KOPT-K1 (cell line): ENCODE results near the gene CEBPB.
A peak's percentile ranks its signal among the peaks of the same experiment; 100 is the strongest.

ENCODE experiments used
- H3K27ac ChIP-seq: fragments of 200-600 bp; sonication (generic); 2 replicates; pipeline ENCODE4 v1.5.1; 2016; ENCODE audit warnings: antibody characterized with exemption, mild to moderate bottlenecking, low read depth, low read length; ENCODE audit not compliant: poor library complexity, severe bottlenecking
- H3K36me3 ChIP-seq: fragments of 200-600 bp; sonication (generic); 2 replicates; pipeline ENCODE4 v1.5.1; 2017; ENCODE audit warnings: antibody characterized with exemption, mild to moderate bottlenecking, low read length, moderate library complexity; ENCODE audit not compliant: insufficient read depth
- H3K9me3 ChIP-seq: fragments of 200-600 bp; sonication (generic); 2 replicates; pipeline ENCODE4 v1.5.1; 2017; ENCODE audit warnings: antibody characterized with exemption, low read length, mild to moderate bottlenecking; ENCODE audit not compliant: insufficient read depth, poor library complexity, severe bottlenecking

The CEBPB gene

DNA sequence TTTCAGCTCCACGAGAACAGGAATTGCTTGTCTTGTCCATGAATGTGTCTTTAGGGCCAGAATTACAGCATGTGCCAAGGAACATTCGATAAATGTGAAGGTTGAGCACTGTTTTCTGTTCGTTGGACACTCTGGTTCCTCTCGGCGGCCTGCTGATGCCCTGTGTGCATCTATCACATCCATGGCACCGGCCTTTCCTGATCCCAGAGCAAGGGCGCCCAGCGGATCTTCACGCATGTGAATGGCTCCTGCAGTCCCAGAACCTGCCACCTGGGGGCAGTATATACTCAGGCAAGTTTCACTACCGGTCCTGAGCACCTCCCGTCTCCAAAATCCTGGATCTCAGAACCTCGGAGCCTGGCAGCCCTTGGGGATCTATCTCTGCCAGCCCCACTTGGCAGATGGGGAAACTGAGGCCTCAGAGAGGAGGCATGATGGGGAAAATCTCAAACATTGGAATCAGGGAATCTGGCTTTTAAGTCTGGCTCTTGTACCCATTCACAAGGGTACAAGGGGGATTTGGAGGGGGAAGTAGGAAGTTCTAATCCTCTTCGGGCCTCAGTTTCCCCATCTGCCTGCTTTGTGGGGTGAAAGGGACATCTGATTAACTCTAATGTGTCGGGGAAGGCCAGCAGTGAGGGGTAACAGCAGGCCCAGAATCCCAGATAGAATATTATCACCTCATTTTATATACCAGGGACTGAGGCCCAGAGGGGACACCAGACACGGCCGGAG is 4.3 kb upstream of the CEBPB start:
- Histone ChIP-seq H3K27ac (no peak overlapping the region), H3K36me3 (no peaks in the 10 kb centered on the region), H3K9me3 (no peaks in the 10 kb centered on the region)

DNA sequence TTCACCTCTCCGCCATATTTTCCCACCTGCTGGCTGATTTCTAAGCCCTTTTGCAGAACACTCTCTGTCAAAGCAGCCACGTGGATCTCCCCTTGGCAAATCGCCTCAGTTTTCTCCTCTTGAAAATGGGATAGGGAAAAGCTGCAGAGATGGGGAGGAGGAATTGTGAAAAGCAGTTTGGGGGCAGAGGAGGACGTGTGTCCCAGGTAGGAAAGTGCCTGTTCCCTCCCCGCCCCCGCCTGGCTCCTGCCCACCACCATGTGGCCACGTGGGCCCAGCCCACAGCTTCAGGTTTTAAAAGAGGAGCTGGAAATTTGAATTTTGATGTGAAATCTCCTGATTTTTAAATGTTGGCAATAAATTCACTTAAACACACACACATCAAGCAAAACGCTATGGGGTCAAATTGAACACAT is 3.6 kb upstream of the CEBPB start:
- no peak overlapping the region for H3K27ac ChIP-seq
- H3K9me3 ChIP-seq = no peaks in the 10 kb centered on the region
- no peaks in the 10 kb centered on the region for H3K36me3 ChIP-seq

DNA sequence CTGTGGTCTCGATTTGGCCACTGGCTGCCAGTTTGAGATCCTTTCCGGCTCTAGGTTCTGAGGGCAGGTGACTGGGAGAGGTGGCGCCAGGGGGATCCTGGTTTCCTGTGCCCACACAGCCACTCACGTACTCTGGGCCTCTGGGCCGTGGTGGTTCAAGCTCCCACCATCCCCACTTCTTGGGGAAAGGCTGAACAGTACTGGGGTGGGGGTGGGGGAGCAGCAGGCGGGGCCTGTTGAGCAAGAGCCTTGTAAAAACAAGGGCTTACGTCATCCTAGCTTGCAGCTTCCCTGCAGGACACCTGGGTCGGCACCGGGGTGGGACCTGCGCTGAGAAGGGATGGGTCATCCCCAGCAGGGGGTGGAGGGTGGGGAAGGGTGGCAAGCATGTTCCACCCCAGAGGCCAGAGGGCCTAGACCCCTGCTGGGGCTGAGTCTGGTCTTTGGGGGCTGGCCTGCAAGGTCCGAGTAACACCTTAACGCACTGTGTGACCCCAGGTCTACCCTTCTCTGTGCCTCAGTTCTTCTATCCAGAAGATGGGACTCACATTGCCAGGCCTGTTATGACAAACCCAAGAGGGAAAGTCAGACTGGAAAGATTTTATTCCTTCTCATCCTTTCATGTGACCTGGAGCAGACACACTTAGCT is 3.1 kb upstream of the CEBPB start:
- Histone ChIP-seq H3K27ac (no peak overlapping the region), H3K36me3 (no peaks in the 10 kb centered on the region), H3K9me3 (no peaks in the 10 kb centered on the region)

DNA sequence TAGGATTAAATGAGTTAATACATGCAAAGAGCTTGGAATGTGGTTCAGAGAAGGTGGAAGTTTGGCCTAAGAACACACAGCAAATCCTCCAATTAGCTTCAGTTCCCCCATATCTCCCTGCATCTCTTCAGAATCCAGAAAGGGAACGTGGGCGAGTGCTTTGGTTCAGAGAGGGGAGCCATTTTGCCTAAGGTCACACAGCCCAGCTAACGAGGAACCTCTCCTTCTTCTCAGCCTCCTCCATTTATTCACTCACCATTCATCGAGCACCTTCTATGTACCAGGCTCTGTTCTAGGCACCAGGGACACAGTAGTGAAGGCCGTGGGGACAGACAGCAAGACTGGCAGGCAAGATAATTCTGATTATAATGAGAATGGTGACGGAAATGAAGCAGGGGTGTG is 2.3 kb upstream of the CEBPB start:
- Histone ChIP-seq H3K27ac (no peak overlapping the region), H3K9me3 (no peaks in the 10 kb centered on the region), H3K36me3 (no peaks in the 10 kb centered on the region)

DNA sequence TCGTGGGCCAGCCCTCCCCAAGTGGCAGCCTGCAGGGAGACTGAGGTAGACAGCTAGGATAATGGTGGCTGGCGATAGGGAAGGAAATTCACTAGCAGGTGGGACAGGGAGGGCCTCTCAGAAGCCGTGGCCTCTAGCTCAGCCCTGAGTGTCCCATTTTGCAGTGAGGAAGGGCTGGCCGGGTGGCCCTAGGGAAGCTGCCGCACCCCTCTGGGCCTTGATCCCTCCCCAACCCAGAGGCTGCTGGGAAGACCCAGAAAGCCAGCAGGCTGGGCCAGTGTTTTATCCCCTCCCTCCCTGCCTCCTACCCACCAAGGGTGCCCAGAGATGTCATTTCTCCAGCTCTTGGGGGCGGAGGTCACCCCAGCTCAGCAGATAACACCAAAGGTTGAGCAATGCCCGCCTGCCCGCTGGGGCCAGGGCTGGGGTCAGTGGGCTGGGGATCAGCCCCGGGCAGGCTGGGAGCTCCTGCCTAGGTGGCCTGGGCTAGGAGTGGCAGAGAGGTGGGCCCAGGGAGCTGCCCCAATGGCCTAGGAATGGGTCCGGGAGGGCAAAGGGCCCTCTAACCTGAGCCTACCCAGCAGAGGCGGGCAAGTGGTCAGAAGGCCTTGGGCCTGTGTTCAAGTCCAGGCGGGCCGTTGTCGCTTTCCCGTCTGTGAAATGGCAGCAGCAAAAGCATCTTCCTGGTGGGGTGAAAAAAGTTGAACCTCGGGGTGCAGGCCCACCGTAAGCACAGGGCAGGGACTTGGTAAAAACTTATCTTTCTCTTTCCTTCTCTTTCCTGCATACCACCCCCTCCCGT is 1.6 kb upstream of the CEBPB start:
- H3K9me3 ChIP-seq = no peaks in the 10 kb centered on the region
- no peak overlapping the region for H3K27ac ChIP-seq
- no peaks in the 10 kb centered on the region for H3K36me3 ChIP-seq

DNA sequence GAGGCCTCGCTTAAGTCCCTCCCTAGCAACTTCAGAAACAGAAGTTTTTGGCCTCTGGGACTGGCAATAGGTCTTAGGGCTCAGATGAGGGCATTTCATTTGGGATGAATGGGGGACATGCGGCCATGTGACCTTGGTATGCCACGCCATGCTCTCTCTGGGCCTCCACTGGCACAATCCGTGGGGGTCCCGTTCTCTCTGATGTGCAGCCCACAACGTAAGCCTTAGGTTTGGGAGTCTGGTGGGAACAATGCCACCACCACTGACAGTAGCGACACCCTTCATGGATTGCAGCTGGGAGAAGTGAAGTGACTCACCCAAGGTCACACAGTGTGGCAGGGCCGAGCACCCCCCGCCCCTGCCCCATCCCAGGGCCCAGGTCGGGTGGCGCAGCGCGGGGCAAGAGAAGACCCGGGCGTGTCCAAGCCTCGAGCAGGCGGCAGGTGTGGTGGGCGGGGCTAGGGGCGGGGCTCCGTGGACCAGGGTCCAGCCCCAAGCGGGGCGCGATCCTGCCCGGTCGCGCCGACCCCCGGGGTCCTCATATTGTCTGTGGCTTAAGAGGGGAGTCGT is 864 bp upstream of the CEBPB start:
- Histone ChIP-seq H3K36me3 (no peaks in the 10 kb centered on the region), H3K27ac (no peak overlapping the region), H3K9me3 (no peaks in the 10 kb centered on the region)

DNA sequence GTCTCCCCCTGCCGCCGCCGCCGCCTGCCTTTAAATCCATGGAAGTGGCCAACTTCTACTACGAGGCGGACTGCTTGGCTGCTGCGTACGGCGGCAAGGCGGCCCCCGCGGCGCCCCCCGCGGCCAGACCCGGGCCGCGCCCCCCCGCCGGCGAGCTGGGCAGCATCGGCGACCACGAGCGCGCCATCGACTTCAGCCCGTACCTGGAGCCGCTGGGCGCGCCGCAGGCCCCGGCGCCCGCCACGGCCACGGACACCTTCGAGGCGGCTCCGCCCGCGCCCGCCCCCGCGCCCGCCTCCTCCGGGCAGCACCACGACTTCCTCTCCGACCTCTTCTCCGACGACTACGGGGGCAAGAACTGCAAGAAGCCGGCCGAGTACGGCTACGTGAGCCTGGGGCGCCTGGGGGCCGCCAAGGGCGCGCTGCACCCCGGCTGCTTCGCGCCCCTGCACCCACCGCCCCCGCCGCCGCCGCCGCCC is 474 bp downstream of the CEBPB start:
- Histone ChIP-seq H3K36me3 (no peaks in the 10 kb centered on the region), H3K27ac (peak overlapping the region; percentile 62), H3K9me3 (no peaks in the 10 kb centered on the region)

DNA sequence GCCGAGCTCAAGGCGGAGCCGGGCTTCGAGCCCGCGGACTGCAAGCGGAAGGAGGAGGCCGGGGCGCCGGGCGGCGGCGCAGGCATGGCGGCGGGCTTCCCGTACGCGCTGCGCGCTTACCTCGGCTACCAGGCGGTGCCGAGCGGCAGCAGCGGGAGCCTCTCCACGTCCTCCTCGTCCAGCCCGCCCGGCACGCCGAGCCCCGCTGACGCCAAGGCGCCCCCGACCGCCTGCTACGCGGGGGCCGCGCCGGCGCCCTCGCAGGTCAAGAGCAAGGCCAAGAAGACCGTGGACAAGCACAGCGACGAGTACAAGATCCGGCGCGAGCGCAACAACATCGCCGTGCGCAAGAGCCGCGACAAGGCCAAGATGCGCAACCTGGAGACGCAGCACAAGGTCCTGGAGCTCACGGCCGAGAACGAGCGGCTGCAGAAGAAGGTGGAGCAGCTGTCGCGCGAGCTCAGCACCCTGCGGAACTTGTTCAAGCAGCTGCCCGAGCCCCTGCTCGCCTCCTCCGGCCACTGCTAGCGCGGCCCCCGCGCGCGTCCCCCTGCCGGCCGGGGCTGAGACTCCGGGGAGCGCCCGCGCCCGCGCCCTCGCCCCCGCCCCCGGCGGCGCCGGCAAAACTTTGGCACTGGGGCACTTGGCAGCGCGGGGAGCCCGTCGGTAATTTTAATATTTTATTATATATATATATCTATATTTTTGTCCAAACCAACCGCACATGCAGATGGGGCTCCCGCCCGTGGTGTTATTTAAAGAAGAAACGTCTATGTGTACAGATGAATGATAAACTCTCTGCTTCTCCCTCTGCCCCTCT is 1.1 kb downstream of the CEBPB start:
- H3K36me3 ChIP-seq = no peaks in the 10 kb centered on the region
- no peaks in the 10 kb centered on the region for H3K9me3 ChIP-seq
- peak overlapping the region; percentile 62 for H3K27ac ChIP-seq

DNA sequence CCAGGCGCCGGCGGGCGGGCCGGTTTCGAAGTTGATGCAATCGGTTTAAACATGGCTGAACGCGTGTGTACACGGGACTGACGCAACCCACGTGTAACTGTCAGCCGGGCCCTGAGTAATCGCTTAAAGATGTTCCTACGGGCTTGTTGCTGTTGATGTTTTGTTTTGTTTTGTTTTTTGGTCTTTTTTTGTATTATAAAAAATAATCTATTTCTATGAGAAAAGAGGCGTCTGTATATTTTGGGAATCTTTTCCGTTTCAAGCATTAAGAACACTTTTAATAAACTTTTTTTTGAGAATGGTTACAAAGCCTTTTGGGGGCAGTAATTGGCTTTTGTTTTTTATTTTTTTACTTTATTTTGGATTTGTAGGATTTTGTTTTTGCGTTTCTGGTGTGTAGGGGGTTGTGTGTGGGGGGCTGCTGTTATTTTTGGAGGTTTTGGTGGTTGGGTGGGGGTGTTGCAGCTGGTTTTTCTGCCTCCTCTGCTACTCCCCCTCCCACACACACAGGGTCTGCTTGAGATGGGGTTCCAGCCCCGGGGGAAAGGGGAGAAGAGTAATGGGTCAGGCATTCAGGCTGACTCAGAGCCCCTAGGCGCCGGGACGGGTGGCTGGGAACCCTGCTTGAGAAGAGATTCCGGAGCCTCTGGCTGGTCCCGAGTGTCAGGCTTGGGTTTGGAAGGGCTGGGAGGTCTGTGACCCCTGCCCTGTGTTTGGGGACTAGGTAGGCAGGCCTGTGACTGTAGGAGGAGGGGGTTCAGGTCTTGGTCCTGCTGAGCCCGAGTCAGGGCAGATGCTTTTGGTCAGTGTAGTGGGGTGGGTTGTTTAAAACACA is 2.0 kb downstream of the CEBPB start:
- H3K9me3 ChIP-seq = no peaks in the 10 kb centered on the region
- H3K36me3 ChIP-seq = no peaks in the 10 kb centered on the region
- peak overlapping the region; percentile 62 for H3K27ac ChIP-seq

DNA sequence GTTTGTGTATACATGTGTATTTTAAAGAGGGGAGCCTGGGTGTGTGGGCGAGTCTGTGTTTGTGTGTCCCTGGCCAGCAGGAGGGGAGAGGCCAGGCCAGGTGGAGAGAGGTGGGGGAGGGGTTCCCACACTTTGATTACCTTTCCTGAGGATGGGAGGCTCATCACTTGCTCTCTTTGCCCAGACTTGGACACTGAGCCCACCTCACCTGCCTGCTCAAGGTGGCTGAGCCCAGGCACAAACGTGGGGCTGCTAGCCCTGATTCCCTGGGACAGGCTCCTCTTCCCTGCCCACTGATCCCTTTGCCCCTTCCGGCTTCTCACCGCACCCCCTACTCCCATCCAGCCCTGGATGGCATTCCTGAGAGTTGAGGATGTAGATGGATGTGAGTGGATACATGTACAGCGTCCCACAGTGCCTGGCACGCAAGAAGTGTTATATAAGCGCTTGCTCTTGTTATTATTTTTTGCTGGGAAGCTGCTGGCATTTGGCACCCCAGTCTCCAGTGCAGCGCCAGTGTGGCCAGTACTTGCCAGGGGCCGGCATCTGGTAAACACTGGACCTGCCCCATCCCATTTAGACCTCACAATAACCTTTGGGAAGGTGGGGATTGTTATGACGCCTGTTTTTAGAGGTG is 2.7 kb downstream of the CEBPB start:
- Histone ChIP-seq H3K36me3 (no peaks in the 10 kb centered on the region), H3K27ac (no peak overlapping the region)

DNA sequence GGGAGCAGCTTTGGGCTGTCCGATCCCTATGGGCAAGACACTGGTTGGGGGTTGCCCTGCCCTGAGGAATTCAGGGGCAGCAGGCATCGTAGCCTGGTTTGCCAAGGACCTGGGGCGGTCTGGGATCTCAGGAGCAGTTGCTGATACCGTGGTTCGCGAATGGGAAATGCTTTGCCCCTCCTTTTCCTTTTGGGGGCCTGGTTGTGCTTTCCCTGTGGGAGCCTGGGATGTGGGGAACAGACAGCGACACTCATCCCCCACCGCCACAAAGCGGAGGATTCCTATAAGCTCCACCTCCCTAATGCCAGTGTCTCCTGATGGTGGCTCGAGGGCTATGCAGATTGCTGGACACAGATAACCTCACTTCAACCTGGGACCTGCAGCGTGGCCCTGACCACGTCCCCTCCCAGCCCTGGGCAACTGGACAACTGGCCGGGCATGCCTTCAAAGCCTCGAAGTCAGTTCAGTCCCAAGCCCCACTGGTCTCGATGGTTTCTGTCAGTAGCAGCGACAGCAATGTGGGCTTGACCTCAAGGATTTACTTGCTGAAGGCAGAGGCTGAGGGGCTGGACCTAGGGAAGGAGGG is 3.3 kb downstream of the CEBPB start:
- H3K27ac ChIP-seq = no peak overlapping the region

More for the DNA sequence above, 2.7 kb downstream of the CEBPB start:
- no peaks in the 10 kb centered on the region for H3K9me3 ChIP-seq

DNA sequence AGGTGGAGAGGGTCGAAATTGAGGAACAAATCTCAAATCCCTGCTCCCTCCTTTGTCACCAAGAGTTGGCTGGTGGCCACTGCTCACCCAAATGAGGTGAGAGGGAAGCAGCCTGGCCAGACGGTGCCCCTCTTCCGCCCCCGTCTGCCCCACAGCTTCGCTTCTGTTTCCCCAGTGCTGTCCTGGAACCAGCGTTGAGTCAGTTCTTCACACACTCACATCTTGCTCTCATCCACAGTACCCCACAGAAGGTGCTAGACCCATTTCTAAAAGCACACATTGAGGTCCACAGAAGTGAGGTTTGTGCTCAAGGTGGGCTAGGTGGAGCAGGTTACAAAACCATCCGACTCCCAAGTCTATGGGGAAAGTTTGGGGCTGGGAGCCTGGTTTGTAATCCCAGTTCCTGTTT is 3.8 kb downstream of the CEBPB start:
- H3K27ac ChIP-seq = no peak overlapping the region

More for the DNA sequence above, 3.3 kb downstream of the CEBPB start:
- H3K36me3 ChIP-seq = no peaks in the 10 kb centered on the region
- no peaks in the 10 kb centered on the region for H3K9me3 ChIP-seq

DNA sequence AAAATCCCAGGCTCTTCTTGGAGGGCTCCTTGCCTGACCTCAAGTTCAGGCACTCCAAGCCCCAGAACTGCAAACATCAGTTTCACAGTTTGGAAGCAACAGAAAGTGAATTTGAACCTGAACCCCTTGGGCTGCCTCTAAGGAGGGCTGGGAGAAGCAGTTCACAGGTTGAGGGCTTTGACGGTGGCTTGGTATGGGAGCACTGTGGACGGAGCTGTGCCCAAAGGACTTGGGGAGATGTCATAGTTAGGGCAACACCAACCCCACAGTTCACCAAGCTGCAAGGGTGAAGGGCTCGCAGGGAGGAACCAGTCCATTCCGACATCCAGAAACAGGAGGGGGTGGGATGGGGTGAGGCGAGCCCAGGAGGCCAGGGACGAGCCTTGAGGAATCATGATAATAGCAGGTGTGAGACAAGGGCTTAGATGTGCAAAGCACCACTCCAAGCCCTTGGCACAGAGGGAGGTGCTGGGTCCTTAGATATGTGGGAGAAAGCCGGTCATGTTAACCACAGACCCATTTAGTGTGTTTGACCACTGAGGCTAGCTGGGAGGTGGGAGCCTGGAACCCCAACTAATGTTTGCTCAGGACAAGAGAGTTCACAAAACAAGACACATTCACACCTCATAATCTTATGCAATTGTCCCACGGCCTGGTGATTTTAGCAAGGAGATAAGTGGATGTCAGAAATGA is 4.3 kb downstream of the CEBPB start:
- Histone ChIP-seq H3K36me3 (no peaks in the 10 kb centered on the region), H3K9me3 (no peaks in the 10 kb centered on the region), H3K27ac (no peak overlapping the region)

More for the DNA sequence above, 3.8 kb downstream of the CEBPB start:
- Histone ChIP-seq H3K36me3 (no peaks in the 10 kb centered on the region), H3K9me3 (no peaks in the 10 kb centered on the region)
